IPS-18c (cell line): ENCODE results near the gene TAX1BP3.

Experiments
- H3K4me3 ChIP-seq: 2 replicates; pipeline ENCODE4 v1.7.0; 2013; ENCODE audit warnings: low read depth, mild to moderate bottlenecking, low read length, moderate library complexity; ENCODE audit not compliant: insufficient read depth
- H3K9me3 ChIP-seq: one replicate; pipeline ENCODE4 v1.6.1; 2013; ENCODE audit warnings: mild to moderate bottlenecking, low read length, moderate library complexity; ENCODE audit not compliant: control insufficient read depth, insufficient read depth

Gene TAX1BP3

GRCh38 chr17:3667366-3668278, 756 bp downstream of the TAX1BP3 start:
- Histone ChIP-seq H3K9me3 (no peaks in the 10 kb centered on the region), H3K4me3 (peak overlapping the region; percentile 95)

- no peak overlapping the region for H3K4me3 ChIP-seq
Observed at GRCh38 chr17:3666516-3666915, 1.9 kb downstream of the TAX1BP3 start.

GRCh38 chr17:3665834-3666233, 2.5 kb downstream of the TAX1BP3 start:
- no peak overlapping the region for H3K4me3 ChIP-seq
- H3K9me3 ChIP-seq, result no peaks in the 10 kb centered on the region

More at GRCh38 chr17:3666516-3666915, 1.9 kb downstream of the TAX1BP3 start:
- H3K9me3 ChIP-seq, result no peaks in the 10 kb centered on the region

- Histone ChIP-seq H3K4me3 (no peak overlapping the region), H3K9me3 (no peaks in the 10 kb centered on the region)
Observed at GRCh38 chr17:3663102-3664011, 5.0 kb downstream of the TAX1BP3 start.

GRCh38 chr17:3660311-3660891, 8.0 kb downstream of the TAX1BP3 start:
- Histone ChIP-seq H3K9me3 (no peaks in the 10 kb centered on the region), H3K4me3 (no peak overlapping the region)

- Histone ChIP-seq H3K9me3 (no peaks in the 10 kb centered on the region), H3K4me3 (no peak overlapping the region)
Observed at GRCh38 chr17:3659541-3660111, 8.8 kb downstream of the TAX1BP3 start.

- no peaks in the 10 kb centered on the region for H3K9me3 ChIP-seq
- no peak overlapping the region for H3K4me3 ChIP-seq
Observed at GRCh38 chr17:3658784-3659449, 9.5 kb downstream of the TAX1BP3 start.

- H3K9me3 ChIP-seq, result no peaks in the 10 kb centered on the region
- H3K4me3 ChIP-seq, result no peak overlapping the region
Observed at GRCh38 chr17:3657874-3658783, 10.2 kb downstream of the TAX1BP3 start.

GRCh38 chr17:3657588-3657869, 10.8 kb downstream of the TAX1BP3 start:
- Histone ChIP-seq H3K4me3 (no peak overlapping the region), H3K9me3 (no peaks in the 10 kb centered on the region)

- H3K9me3 ChIP-seq, result no peaks in the 10 kb centered on the region
- no peak overlapping the region for H3K4me3 ChIP-seq
Observed at GRCh38 chr17:3656755-3657587, 11.4 kb downstream of the TAX1BP3 start.

- H3K9me3 ChIP-seq, result no peaks in the 10 kb centered on the region
Observed at GRCh38 chr17:3656353-3656752, 12.0 kb downstream of the TAX1BP3 start.

GRCh38 chr17:3655766-3656165, 12.6 kb downstream of the TAX1BP3 start:
- Histone ChIP-seq H3K4me3 (no peak overlapping the region), H3K9me3 (no peaks in the 10 kb centered on the region)

More at GRCh38 chr17:3656353-3656752, 12.0 kb downstream of the TAX1BP3 start:
- no peak overlapping the region for H3K4me3 ChIP-seq

- no peak overlapping the region for H3K4me3 ChIP-seq
- no peaks in the 10 kb centered on the region for H3K9me3 ChIP-seq
Observed at GRCh38 chr17:3647769-3648555, 20.4 kb downstream of the TAX1BP3 start.

- Histone ChIP-seq H3K4me3 (no peak overlapping the region), H3K9me3 (no peaks in the 10 kb centered on the region)
Observed at GRCh38 chr17:3647251-3647650, 21.1 kb downstream of the TAX1BP3 start.

GRCh38 chr17:3645310-3645709, 23.1 kb downstream of the TAX1BP3 start:
- no peaks in the 10 kb centered on the region for H3K9me3 ChIP-seq
- H3K4me3 ChIP-seq, result no peak overlapping the region
